Astrocyte of the spinal cord (primary cell): ENCODE data around the gene CHAC1.
A peak's percentile ranks its signal among the peaks of the same experiment; 100 is the strongest.

Experiments
- DNase-seq: peaks from one replicate; pipeline ENCODE4 v3.0.0; 2011; ENCODE audit warnings: low read depth, low spot score
- H3K4me3 ChIP-seq: 2 replicates; pipeline ENCODE4 v1.5.1; 2011; ENCODE audit warnings: low read depth, mild to moderate bottlenecking, low read length, moderate library complexity
- CTCF ChIP-seq: IDR thresholded peaks from 2 replicates; pipeline ENCODE4 v1.5.1; 2012; ENCODE audit warnings: low read depth, mild to moderate bottlenecking, low read length, inconsistent platforms
- in situ Hi-C: cut with HindIII; loops from 2 replicates; pipeline ENCODE4 v1.10.0; 2017; ENCODE audit warnings: low sequenced_read_pairs

The CHAC1 gene

DNA sequence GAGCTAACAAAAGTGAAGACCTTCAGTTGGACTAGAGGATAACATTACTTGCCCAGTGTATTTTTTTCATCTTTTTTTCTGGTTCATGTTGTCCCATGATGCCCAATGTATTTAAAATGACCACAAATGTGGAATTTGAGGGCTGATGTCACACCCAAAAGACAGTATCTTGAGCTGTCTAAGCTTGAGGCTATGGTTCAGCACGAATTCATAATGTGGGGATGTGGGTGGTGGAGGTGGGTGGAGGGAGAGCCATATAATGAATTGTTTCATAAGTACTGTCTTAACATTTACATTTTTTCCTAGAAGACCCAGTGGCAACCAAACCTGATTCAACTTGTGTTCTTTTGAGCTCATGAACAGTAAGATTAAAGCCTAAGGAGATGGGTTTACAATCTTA, 37.5 kb downstream of the CHAC1 start:
- no peak overlapping the region for H3K4me3 ChIP-seq
- DNase-seq, result no peak
- in situ Hi-C loops, result no loop called here
- TF ChIP-seq CTCF, result no peak

DNA sequence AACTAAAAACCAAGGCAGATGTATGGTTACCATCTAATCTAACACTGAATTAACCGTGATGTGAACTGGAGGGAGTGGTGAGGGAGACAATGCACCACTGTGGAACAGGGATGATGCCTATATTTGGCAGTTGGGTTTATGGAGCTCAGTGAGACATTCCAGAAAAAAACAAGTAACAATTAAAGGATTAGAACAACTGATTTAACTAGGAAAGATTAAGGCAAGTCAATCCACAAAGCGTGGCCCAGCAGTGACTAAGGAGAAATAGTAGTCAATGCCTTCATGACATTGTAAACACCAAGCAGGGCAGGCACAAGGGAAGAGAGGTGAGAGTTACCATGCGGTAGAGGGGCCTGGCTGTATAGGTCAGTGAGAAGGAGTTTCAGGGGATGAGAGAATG, 38.1 kb downstream of the CHAC1 start:
- H3K4me3 ChIP-seq, result no peak overlapping the region
- no peak for DNase-seq
- in situ Hi-C loops, result no loop called here
- TF ChIP-seq CTCF, result no peak

GRCh38 chr15:40992241-40992741, 39.0 kb downstream of the CHAC1 start:
- TF ChIP-seq CTCF, result no peak
- DNase-seq, result no peak
- H3K4me3 ChIP-seq, result no peak overlapping the region
- in situ Hi-C loops, result no loop called here

- TF ChIP-seq CTCF, result no peak
- in situ Hi-C loops, result no loop called here
- DNase-seq, result no peak
- no peak overlapping the region for H3K4me3 ChIP-seq
Observed at GRCh38 chr15:40992825-40993224, 39.6 kb downstream of the CHAC1 start.

GRCh38 chr15:40995656-40996055, 42.4 kb downstream of the CHAC1 start:
- DNase-seq, result no peak
- no peak for TF ChIP-seq CTCF
- H3K4me3 ChIP-seq, result no peak overlapping the region
- in situ Hi-C loops, result no loop called here

DNA sequence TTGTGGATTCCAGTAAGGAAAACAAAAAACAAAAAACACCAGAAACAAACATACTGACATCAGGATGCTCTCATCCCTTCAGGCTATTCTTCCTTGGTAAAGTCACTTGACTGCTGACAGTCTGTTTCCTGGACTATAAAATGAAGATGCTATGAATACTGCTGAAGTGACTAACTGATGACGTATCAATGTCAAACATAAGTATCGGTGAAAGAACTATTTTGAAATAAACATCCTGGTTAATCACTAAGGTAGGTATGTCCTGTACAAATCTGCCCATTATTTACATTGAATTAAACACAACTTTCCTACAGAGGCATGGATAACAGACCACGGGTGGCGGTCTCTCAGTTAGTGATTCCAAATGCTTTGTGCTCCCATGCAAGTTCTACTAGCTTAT, 45.9 kb downstream of the CHAC1 start:
- no peak overlapping the region for H3K4me3 ChIP-seq
- TF ChIP-seq CTCF, result no peak
- in situ Hi-C loops, result no loop called here
- peak; percentile 57 for DNase-seq
